Measurements from ENCODE around the gene R3HDM2. TPM values are rescaled to one million over a fixed set of nuclear protein-coding genes. Genes with fewer than 3 reads are reported as not detected.

The R3HDM2 gene
- total and polyA plus RNA-seq, 12 donors: 21.9 to 91.9 (median 43.2) TPM

- no peak for DNase-seq
- WGBS, 4 donors: 86 to 91% (median 88%) methylated on average over 7 to 14 of the region's 14 CpGs
Measured at GRCh38 chr12:57470286-57470969, 39.6 kb upstream of the R3HDM2 start.

GRCh38 chr12:57469296-57470164 lies 38.7 kb upstream of the R3HDM2 start:
- H3K9me3 ChIP-seq (replicated peaks in 1 of 3): no peaks in the 10 kb centered on the region
- H3K27ac ChIP-seq: no peak overlapping the region
- 82 to 88% (median 84%) methylated on average over 4 to 10 of the region's 10 CpGs for WGBS, 4 donors
- H3K4me3 ChIP-seq: no peak overlapping the region
- no peak for DNase-seq
- no peaks in the 10 kb centered on the region for H3K4me1 ChIP-seq (replicated peaks in 1 of 2)
- intact Hi-C loops (cut with DNase I): no loop called here
- no peaks in the 10 kb centered on the region for H3K36me3 ChIP-seq (replicated peaks in 1 of 2)
- TF ChIP-seq POLR2A (IDR thresholded peaks at IDR 0.05) (no peak), CTCF (IDR thresholded peaks at IDR 0.05) (no peak)
- peaks cover 12% of the 10 kb centered on the region for H3K27me3 ChIP-seq

More at GRCh38 chr12:57470286-57470969, 39.6 kb upstream of the R3HDM2 start:
- Histone ChIP-seq H3K9me3 (replicated peaks in 1 of 3) (no peaks in the 10 kb centered on the region), H3K27ac (no peak overlapping the region), H3K4me3 (no peak overlapping the region), H3K36me3 (replicated peaks in 1 of 2) (no peaks in the 10 kb centered on the region), H3K27me3 (peaks cover 21% of the 10 kb centered on the region), H3K4me1 (replicated peaks in 1 of 2) (peaks cover 3 to 6% of the 10 kb centered on the region in 2 donors)
- TF ChIP-seq CTCF (IDR thresholded peaks at IDR 0.05) (no peak), POLR2A (IDR thresholded peaks at IDR 0.05) (no peak)
- intact Hi-C loops (cut with DNase I): no loop called here

- no peak overlapping the region for H3K27ac ChIP-seq
- intact Hi-C loops (cut with DNase I): no loop called here
Measured at GRCh38 chr12:57467915-57468314, 37.1 kb upstream of the R3HDM2 start.

More at GRCh38 chr12:57467915-57468314, 37.1 kb upstream of the R3HDM2 start:
- 73 to 84% (median 78%) methylated on average over 9 to 11 of the region's 11 CpGs for WGBS, 4 donors
- no peaks in the 10 kb centered on the region for H3K4me1 ChIP-seq (replicated peaks in 1 of 2)
- no peak overlapping the region for H3K4me3 ChIP-seq
- DNase-seq: no peak
- H3K27me3 ChIP-seq: no peaks in the 10 kb centered on the region
- TF ChIP-seq CTCF (IDR thresholded peaks at IDR 0.05): no peak
- TF ChIP-seq POLR2A (IDR thresholded peaks at IDR 0.05): no peak
- H3K9me3 ChIP-seq (replicated peaks in 1 of 3): no peaks in the 10 kb centered on the region
- H3K36me3 ChIP-seq (replicated peaks in 1 of 2): no peaks in the 10 kb centered on the region

All from adrenal gland (tissue), 12 donors.